Loucy (cell line): ENCODE data around the gene MALRD1.

Source experiments
- H2AFZ ChIP-seq: fragments of 200-600 bp; sonication (generic); 2 replicates; pipeline ENCODE4 v1.6.0; 2016; ENCODE audit warnings: antibody characterized with exemption, mild to moderate bottlenecking, low read length, moderate library complexity
- H3F3A ChIP-seq: fragments of 200-600 bp; 2 replicates; pipeline ENCODE4 v1.6.0; 2016; ENCODE audit warnings: antibody characterized with exemption, low read depth, mild to moderate bottlenecking
- H3K27me3 ChIP-seq: fragments of 200-600 bp; sonication (generic); 2 replicates; pipeline ENCODE4 v1.6.1; 2014; ENCODE audit warnings: low read length, mild to moderate bottlenecking; ENCODE audit not compliant: insufficient read depth, poor library complexity, severe bottlenecking
- H3K36me3 ChIP-seq: fragments of 200-600 bp; sonication (generic); 2 replicates; pipeline ENCODE4 v1.6.1; 2016; ENCODE audit warnings: low read length; ENCODE audit not compliant: insufficient read depth
- H3K4me1 ChIP-seq: fragments of 200-600 bp; sonication (generic); 2 replicates; pipeline ENCODE4 v1.5.1; 2014; ENCODE audit warnings: low read length, mild to moderate bottlenecking; ENCODE audit not compliant: insufficient read depth, poor library complexity, severe bottlenecking
- H3K4me2 ChIP-seq: fragments of 200-600 bp; sonication (generic); 2 replicates; pipeline ENCODE4 v1.6.0; 2014; ENCODE audit warnings: antibody characterized with exemption, low read length, low read depth, mild to moderate bottlenecking; ENCODE audit not compliant: poor library complexity, severe bottlenecking
- H3K4me3 ChIP-seq: fragments of 200-600 bp; sonication (generic); 2 replicates; pipeline ENCODE4 v1.5.1; 2014; ENCODE audit warnings: low read length, mild to moderate bottlenecking, mixed read lengths; ENCODE audit not compliant: poor library complexity, severe bottlenecking
- H3K79me2 ChIP-seq: fragments of 200-600 bp; sonication (generic); 2 replicates; pipeline ENCODE4 v1.6.1; 2014; ENCODE audit warnings: low read length; ENCODE audit not compliant: insufficient read depth
- H3K9ac ChIP-seq: fragments of 200-600 bp; sonication (generic); 2 replicates; pipeline ENCODE4 v1.6.0; 2014; ENCODE audit warnings: mild to moderate bottlenecking, low read depth, low read length, moderate library complexity; ENCODE audit not compliant: poor library complexity, severe bottlenecking
- H3K9me2 ChIP-seq: fragments of 200-600 bp; sonication (generic); replicated peaks from 2 replicates; pipeline ENCODE4 v1.6.1; 2016; ENCODE audit warnings: low read depth, low read length, mixed read lengths
- H3K9me3 ChIP-seq: fragments of 200-600 bp; sonication (generic); 2 replicates; pipeline ENCODE4 v1.6.1; 2014; ENCODE audit warnings: mild to moderate bottlenecking, antibody characterized with exemption, low read length, low read depth; ENCODE audit not compliant: insufficient read depth
- H4K20me1 ChIP-seq: fragments of 200-600 bp; sonication (generic); 2 replicates; pipeline ENCODE4 v1.6.0; 2014; ENCODE audit warnings: antibody characterized with exemption, low read length, mild to moderate bottlenecking; ENCODE audit not compliant: insufficient read depth, poor library complexity, severe bottlenecking
- EZH2phosphoT487 ChIP-seq: fragments of 200-600 bp; IDR thresholded peaks from 2 replicates; pipeline ENCODE4 v1.6.1; 2018; ENCODE audit warnings: antibody characterized with exemption, mild to moderate bottlenecking, moderate library complexity, borderline replicate concordance
- TF ChIP-seq, protein P1 (sequence below): fragments of 200-600 bp; sonication (generic); conservative IDR thresholded peaks from 2 replicates; pipeline ENCODE4 v1.5.1; 2014; ENCODE audit warnings: mild to moderate bottlenecking, antibody characterized with exemption, low read length

MALRD1 gene

DNA sequence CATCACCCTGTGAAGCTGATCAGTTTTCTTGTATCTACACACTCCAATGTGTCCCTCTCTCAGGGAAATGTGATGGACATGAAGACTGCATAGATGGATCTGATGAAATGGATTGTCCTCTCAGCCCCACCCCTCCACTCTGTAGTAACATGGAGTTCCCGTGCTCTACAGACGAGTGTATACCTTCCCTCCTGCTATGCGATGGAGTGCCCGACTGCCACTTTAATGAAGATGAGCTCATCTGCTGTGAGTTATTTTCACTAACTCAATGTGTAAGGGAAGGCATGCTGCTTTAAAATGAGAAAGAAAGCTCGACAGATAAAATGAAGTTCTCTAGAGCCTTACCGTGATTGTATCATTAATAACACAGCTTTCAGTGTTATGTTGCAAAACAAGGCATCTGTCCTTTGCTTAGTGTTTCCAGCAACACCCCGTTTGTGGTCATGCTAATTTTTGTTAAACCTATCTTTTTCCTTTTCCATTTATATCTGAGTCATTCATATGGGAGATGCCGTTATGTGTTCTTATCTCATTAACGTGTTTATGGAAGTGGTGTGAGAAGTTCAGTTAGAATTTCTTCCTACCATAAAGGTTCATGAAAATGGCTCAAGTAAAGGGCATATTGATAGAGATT is 546.7 kb downstream of the MALRD1 start:
- Histone ChIP-seq H3K4me1 (no peaks in the 10 kb centered on the region), H3K27me3 (no peaks in the 10 kb centered on the region), H3K9me3 (no peaks in the 10 kb centered on the region), H4K20me1 (no peaks in the 10 kb centered on the region), H3K9ac (no peak overlapping the region), H3K36me3 (no peaks in the 10 kb centered on the region), H3K4me3 (no peak overlapping the region), H2AFZ (no peak overlapping the region), H3K9me2 (no peaks in the 10 kb centered on the region), H3K79me2 (no peaks in the 10 kb centered on the region), H3K4me2 (no peak overlapping the region), H3F3A (no peaks in the 10 kb centered on the region)
- TF ChIP-seq, protein P1, sequence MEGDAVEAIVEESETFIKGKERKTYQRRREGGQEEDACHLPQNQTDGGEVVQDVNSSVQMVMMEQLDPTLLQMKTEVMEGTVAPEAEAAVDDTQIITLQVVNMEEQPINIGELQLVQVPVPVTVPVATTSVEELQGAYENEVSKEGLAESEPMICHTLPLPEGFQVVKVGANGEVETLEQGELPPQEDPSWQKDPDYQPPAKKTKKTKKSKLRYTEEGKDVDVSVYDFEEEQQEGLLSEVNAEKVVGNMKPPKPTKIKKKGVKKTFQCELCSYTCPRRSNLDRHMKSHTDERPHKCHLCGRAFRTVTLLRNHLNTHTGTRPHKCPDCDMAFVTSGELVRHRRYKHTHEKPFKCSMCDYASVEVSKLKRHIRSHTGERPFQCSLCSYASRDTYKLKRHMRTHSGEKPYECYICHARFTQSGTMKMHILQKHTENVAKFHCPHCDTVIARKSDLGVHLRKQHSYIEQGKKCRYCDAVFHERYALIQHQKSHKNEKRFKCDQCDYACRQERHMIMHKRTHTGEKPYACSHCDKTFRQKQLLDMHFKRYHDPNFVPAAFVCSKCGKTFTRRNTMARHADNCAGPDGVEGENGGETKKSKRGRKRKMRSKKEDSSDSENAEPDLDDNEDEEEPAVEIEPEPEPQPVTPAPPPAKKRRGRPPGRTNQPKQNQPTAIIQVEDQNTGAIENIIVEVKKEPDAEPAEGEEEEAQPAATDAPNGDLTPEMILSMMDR, result no peak
- no peak for TF ChIP-seq EZH2phosphoT487

DNA sequence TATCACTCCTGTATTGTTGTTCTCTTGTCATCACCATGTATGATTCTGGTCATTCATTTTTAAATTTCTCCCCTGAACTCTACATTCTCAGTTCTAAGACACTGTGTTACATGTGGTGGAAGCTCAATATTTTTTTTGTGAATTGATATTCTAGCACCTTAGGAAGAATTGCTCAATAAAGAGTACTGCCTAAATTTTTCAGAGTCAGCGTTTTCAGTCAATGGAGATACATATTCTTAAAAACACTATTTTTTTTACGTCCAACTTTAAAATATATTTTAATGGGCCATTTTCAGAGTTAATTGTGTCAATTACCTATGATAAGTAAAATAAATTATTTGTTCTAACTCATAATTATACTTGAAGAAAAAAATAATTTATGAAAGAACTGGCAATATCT is 557.2 kb downstream of the MALRD1 start:
- Histone ChIP-seq H3K79me2 (no peaks in the 10 kb centered on the region), H3K27me3 (no peaks in the 10 kb centered on the region), H3K9ac (no peak overlapping the region), H3K9me3 (no peaks in the 10 kb centered on the region), H3K9me2 (no peaks in the 10 kb centered on the region), H2AFZ (no peak overlapping the region), H3K4me3 (no peak overlapping the region), H3F3A (no peaks in the 10 kb centered on the region), H3K36me3 (no peaks in the 10 kb centered on the region), H3K4me2 (no peak overlapping the region), H4K20me1 (no peaks in the 10 kb centered on the region), H3K4me1 (no peaks in the 10 kb centered on the region)
- TF ChIP-seq EZH2phosphoT487, result no peak
- TF ChIP-seq, protein P1, result no peak

DNA sequence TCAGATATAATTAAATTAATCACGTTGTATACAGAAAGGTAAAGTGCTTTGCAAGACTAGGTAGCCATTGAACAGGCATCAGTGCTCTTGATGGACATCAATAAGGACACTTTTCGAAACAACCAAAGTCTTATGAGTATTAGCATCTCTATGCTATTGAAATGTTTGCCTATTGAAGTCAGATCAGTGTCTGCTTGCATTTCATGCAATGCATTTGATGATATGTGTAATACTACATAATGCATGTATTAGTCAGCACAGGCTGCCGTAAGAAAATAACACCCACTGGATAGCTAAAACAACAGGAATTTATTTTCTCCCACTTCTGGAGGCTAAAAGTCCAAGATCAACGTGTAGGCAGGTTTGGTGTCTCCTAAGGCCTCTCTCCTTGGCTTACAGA is 558.4 kb downstream of the MALRD1 start:
- Histone ChIP-seq H3K27me3 (no peaks in the 10 kb centered on the region), H3K9me3 (no peaks in the 10 kb centered on the region), H3K4me2 (no peak overlapping the region), H4K20me1 (no peaks in the 10 kb centered on the region), H3K9me2 (no peaks in the 10 kb centered on the region), H3F3A (no peaks in the 10 kb centered on the region), H3K36me3 (no peaks in the 10 kb centered on the region), H3K4me1 (no peaks in the 10 kb centered on the region), H2AFZ (no peak overlapping the region), H3K4me3 (no peak overlapping the region), H3K9ac (no peak overlapping the region), H3K79me2 (no peaks in the 10 kb centered on the region)
- TF ChIP-seq EZH2phosphoT487, result no peak
- TF ChIP-seq, protein P1, result no peak
